NCI-H345 treated with DMSO at 0.1 percent for 48 hours (cell line): ENCODE measurements around the gene TMEM184B.
A peak's percentile ranks its signal among the peaks of the same experiment; 100 is the strongest.

ENCODE experiments used
- DNase-seq: peaks from one replicate; lab custom pipeline; 2025; ENCODE audit not compliant: unreplicated experiment; lab: John Stamatoyannopoulos, UW

TMEM184B gene

DNA sequence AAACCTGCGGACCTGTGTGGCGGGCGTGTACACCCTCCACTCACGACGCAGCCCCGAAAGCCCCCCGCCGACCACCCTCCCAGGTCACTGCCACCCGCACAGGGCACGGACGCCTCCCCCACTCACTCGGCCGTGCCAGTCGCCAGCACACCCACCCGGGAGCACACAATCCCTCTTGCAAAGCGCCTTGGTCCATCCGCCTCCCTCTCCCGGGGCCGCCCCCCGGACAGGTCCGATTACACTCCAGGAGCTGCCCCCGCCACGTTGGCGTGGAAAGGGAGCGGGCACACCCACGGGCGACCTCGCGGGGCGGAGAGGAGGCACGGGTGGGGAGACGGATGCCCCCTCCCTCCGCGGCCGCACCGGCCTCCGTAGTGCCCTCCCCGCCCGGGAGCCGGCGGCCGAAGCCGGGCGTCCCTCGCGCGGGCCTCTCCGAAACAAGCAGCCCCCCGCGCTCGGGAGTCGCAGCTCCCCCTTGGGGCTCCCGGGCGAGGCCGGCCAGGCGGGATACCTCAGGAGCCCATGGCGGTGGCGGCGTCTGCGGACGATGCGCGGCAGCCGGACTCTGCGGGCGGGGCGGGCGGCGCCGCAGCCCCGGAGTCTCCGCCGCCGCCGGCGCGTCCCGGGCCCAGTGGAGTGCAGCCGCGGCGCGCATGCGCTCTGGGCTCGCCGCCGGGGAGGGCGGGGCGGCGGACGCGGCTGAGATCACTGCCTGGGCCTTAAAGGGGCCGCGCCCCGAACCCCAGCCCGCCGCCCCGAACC lies at the start of gene TMEM184B:
Gene TMEM184B (minus strand): TSS at position 638 of the 762 bp plus-strand sequence. CDS start 25,049 bp downstream, outside the sequence.
- DNase-seq, result peak; percentile 14

DNA sequence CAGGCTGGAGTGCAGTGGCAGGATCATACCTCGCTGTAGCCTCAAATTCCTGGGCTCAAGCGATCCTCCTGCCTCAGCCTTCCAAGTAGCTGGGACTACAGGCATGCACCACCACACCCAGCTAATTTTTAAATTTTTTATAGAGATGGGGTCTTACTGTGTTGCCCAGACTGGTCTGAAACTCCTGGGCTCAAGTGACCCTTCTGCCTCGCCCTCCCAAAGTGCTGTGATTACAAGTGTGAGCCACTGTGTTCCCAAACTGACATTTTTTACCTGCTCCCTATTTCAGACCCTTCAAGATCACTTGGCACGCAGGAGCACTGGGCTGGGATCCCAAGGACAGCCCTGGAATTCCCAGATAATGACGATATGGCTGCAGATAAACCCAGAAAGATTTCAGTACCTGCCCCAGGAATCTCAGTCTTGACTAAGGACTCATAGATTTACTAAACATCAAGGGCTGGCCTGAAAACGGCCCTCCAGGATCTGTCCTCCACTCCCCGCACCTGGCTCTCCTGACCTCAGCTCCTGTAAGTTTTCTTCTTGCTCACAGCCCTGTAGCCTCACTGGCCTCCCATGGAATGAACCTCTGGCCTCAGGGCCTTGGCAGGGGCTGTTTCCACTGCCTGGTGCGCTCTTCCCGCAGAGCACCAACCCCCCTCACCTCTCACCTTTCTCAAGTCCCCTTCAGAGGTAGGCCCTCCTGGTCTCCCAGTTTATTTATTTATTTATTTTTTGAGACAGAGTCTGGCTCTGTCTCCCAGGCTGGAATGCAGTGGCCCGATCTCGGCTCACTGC lies 48.0 kb upstream of the TMEM184B start:
- no peak for DNase-seq

DNA sequence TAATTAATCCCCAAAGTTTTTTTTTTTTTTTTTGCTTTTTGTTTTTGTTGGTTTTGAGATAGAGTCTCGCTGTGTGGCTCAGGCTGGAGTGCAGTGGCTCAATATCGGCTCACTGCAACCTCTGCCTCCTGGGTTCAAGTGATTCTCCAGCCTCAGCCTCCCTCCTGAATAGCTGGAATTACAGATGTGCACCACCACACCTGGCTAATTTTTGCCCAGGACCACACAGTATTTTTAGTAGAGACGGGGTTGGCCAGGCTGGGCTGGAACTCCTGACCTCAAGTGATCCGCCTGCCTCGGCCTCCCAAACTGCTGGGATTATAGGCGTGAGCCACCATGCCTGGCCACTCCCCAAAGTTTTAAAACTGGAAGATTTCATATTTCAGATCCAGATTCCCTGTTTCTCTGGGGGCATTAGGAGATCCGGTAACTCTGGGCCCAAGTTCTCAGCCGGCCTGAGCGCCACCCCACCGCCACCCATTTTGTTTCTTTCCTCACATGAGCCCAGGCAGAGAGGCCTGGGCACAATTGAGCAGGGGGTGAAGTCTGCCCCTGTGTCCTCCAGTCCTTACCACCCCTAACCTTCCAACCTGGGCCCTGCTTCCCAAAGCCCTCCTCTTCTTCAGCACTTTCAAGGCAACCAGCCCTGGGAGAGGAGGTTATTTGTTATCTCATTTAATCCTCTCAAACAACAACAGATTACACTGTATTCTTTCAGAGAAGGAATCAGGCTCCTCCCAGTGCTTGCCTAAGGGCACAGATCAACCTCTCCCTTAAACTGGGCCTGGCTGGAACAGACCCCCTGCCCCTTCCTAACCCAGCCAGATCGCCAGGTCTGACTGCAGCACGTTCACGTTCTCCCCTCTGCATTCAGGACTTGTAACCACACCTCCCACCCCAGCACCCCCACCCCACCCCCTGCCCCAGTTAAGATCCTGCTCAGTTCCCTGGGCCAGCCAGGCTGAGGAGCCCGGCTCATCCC lies 46.3 kb upstream of the TMEM184B start:
- no peak for DNase-seq

DNA sequence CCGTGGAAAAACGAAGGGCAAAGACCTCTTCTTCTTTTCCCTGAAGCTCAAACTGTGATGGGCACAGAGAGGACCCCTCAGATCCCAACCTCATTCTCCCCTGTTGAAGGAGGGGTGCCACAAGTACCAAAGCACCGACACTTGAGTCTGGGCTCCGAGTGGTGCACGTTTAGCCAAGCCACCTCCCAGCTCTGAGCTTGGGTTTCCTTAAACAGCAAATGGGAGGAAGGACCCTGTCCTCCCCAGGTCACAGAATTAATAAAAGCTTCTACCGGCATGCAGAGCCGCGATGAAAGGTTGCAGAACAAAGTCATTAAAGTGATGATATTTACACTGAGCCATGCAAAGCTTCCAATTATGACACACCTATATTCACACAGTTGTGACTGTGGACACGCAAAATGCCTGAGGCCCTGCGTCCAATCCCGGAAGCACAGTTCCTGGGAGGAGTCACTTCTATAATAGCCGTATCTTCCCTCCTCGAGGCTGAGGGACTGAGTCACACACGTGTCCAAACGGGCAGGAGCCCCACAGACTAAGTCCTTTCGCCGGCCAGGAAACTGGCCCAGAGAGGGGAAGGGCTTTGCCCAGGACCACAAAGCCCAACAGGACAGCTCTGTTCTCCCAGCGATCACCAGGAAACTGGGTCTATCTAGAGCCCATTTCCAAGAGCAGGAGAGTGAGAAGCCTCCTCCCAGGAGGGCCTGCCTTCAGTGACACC lies 45.3 kb upstream of the TMEM184B start:
- DNase-seq, result no peak

GRCh38 chr22:38317122-38317994 lies 44.5 kb upstream of the TMEM184B start, which contains the start of gene CSNK1E:
Gene CSNK1E (minus strand): TSS chr22:38317433. CDS start chr22:38314157, 3,276 bp downstream.
- no peak for DNase-seq

DNA sequence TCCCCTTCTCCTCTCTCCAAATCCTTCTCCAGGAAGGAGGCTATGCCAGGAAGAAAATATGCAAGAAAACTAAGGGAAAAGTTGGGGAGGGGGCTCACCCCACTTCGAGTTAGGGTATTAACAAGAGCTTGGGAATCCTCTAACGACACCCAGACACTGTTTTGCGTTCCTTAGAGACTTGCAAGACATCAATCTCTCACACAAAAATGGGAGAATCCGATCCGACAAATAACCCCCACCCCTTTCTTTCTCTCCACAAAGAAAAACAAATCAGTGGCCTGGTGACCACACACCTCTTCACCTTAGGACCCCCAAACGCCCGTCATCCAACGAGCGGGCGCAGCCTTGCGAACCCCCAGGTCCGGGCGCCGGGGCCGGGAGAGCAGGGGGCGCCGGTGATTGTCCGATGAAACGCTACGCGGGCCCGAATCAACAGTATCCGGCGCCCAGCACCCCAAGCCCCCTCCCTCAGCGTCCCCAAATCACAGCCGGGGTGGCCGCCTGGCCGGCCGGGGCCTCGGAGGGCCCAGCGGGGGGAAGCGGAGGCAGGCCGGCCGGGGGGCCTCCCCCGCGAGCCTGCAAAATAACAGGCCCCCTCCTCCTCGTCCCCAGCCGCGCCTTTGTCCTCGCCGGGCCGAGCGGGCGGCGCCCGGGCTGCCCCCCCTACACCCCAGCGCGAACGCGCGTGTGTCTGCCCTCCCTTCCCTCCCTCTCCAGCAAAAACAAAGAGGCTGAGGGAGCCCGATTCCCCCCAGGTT lies 43.7 kb upstream of the TMEM184B start:
- no peak for DNase-seq

DNA sequence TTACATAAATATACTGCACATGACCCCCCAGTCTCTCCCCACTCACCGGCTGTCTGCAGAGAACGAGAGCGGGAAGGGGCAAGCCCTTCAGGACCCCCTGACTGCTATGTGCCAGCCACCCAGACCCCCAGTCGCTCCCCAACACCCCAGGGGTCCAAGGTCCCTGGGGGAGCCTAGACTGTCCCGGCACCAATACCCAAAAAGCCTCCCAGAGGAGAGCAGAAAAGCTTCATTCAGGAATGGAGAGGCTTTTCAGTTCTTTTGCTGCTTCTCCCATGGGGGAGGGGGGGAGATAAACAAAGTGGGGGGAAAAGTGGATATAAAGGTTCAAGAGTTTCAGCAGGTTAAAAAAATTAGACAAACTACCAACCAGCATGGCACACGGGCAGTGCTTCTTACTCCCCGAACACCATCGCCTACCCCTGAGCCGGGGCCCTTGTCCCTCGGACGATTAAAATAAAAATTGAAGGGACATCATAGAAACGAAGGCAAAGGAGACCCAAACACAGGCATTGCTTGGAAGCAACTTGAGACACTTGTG lies 43.1 kb upstream of the TMEM184B start:
- DNase-seq, result no peak

DNA sequence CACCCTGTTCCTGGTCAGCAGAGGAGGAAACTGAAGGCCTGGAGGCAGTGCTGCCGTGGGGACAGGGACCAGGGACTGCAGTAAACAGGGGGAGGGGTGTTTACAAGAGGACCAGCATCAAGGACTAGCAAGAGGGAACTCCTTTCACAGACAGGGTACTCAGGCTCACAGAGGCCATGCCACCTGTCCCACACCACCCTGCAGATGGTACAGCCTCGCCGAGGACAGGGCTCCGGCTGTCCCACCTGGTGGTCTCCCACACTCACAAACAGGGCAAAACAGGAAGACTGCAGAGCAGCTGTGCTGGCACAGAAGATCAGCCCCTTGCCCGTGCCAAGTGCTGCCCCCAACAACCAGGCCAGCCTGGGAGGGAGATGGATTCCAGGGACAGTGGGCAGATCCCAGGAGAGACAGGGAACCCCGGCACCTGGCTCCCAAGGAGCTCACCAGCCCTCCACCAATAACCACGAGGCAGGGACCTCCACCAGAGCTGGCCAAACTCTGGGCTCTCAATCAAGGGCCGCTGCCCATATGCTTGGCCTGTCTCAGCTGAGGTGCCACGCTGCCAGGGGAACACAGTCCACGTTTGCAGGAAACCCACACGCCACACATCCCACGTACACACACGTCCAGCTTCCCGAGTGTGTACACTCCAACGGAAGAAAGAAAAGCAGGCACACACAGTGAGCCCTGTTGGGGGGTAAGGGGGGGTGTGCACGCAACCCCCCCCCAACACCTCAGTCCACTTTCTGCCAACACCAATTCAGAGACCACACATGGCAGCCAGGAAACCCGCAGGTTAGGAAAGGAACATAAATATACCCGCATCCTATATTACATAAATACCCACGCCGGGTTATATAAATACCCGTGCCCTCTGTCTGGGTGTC lies 42.4 kb upstream of the TMEM184B start:
- DNase-seq, result no peak

GRCh38 chr22:38314051-38314932 lies 41.5 kb upstream of the TMEM184B start:
- no peak for DNase-seq

DNA sequence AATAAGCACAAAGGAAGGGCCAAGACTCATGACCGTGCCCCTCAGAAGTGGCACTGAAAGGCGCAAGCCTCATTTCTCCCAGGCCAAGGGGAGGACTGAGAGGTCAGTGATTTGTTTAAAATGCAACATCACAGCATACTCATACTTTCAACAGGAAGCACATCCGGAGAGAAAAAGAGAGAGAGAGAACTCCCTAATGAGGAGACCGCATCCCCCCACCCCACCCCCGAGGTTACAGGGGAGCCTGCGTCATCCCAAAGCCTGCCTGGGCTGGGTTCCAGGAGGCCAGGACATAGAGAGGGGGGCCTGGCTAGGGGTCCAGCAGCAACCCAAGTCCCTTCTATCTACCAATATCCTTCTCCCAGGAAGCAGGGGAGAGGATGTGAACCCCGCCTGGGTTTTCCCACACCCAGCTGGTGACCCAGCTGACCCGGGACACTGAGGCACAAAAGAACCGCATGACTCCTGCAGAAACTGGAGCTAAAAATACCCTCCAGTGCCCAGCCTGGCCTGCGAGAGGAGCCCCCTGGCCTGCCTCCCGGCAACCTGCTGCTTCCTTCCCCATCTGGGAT lies 40.7 kb upstream of the TMEM184B start:
- DNase-seq, result no peak

DNA sequence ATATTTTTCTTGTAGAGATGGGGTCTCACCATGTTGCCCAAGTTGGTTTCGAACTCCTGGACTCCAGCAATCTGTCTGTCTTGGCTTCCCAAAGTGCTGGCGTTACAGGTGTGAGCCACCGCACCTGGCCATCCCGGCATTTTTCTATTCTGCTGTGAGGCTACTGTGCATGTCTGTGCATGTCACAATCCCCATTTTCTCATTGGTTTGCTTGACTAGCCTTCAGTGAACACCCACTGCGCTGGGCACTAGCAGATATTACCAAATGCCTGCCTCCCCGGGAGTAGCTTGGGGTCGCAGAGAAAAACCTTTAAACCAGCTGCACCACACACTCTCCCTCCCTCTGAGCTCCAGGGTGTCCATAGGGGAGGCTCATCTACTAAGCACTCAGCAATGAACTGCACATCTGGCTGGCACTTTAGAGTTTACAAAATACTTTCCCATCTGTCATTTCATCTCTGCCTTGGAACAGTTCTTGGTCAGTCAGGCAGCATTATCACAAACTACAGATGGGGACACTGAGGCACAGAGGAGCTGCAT lies 39.5 kb upstream of the TMEM184B start:
- DNase-seq, result no peak

DNA sequence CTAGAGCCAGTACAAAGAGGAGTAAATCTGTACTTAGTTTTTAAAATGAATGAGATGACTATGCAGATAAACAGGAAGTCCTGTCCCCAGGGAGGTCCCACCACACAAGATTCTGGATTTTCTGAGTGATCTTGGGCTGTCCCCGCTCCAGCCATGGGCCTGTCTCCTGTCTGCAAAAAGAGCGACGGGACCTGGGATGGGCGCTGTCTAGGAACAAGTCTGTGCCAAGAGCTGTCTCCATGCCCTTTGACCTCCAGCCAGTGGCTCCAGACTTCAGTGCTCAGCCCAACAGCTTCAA lies 38.5 kb upstream of the TMEM184B start:
- no peak for DNase-seq

DNA sequence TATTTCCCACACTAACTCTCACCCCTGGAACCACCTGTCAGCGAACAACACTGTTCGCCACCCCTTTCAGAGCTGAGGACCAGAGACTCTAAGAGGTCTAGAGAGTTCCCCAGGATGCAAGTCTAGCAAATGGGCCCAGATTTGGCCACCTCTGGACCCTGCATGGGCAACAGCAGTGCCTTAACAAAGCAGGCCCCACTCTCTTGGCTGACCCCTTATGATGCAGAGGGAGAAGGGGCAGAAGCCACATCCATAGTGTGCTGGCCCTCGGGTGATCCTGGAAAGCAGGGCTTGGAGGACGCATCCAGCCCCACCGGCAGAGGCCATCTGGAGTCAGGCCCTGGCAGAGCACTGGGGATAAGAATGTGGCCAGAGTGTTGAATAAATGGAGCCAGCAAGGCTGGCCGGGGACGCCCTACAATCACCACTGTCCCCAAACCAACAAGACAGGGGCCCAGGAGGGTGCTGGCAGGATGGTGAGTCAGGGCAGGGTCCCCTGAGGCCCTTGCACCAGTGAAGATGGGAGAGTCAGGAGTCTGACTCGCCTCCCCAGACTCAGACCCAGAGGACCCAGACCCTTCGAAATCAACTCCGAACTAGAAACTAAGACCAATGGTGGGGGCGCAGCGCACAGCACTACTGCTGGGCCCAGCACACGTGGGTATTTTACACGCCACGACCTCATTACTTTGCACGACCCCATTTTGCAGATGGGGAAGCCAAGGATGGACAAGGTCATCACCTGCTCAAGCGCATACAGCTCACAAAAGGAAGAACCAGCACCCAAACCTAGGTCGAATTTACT lies 37.9 kb upstream of the TMEM184B start:
- DNase-seq, result no peak

- DNase-seq, result no peak
Measured at GRCh38 chr22:38309614-38310517, 37.1 kb upstream of the TMEM184B start.
